ENCODE measurements around the gene RFX3.

- TF ChIP-seq CTCF (IDR thresholded peaks at IDR 0.05) (no peak), POLR2AphosphoS5 (IDR thresholded peaks at IDR 0.05) (no peak), POLR2A (IDR thresholded peaks at IDR 0.05) (no peak)
Measured at GRCh38 chr9:3508078-3508431, 17.7 kb downstream of the RFX3 start.
